GM12878 (cell line): ENCODE data around the gene GXYLT1. TPM values are rescaled to one million over a fixed set of nuclear protein-coding genes. Genes with fewer than 3 reads are reported as not detected.

Source experiments
- ATAC-seq: fragments of 200-7000 bp; cut with Tn5 transposase; 3 replicates; pipeline ENCODE4 v1.9.1; 2020; ENCODE audit warnings: mild to moderate bottlenecking, moderate library complexity
- BruUV-seq: library from RNA; stranded (reverse); fragments of 400-500 nt; replicated peaks from 2 replicates; lab custom pipeline; 2021; lab: Mats Ljungman, UMichigan
- CTCF ChIA-PET: fragments of 300-600 bp; sonication (Branson Sonifier 250); formaldehyde crosslinking; extraction: SDS; loops from one replicate; lab custom pipeline; 2021; ENCODE audit warnings: inconsistent platforms; lab: Yijun Ruan, JAX
- POLR2A ChIA-PET: fragments of 350-600 bp; formaldehyde crosslinking; extraction: SDS; loops from one replicate; lab custom pipeline; 2021; ENCODE audit warnings: inconsistent platforms; lab: Charles Lee
- RAD21 ChIA-PET: fragments of 300-600 bp; sonication (Branson Sonifier 250); formaldehyde crosslinking; loops from one replicate; lab custom pipeline; 2023; ENCODE audit warnings: antibody characterized with exemption; ENCODE audit not compliant: unreplicated experiment; lab: Charles Lee
- SMC1A ChIA-PET: fragments of 300-600 bp; sonication (Branson Sonifier 250); formaldehyde crosslinking; loops from one replicate; lab custom pipeline; 2023; ENCODE audit not compliant: unreplicated experiment, uncharacterized antibody; lab: Charles Lee
- DNase-seq: peaks from one replicate; pipeline ENCODE4 v3.0.0-alpha.2; 2011; ENCODE audit warnings: low read depth, low spot score
- FAIRE-seq: peaks from 3 replicates; lab custom pipeline; 2011; peaks lifted over from hg19 to GRCh38; lab: Jason Lieb, UNC
- H2AFZ ChIP-seq: 2 replicates; pipeline ENCODE4 v1.6.0; 2011; ENCODE audit warnings: low read depth, low read length, control low read depth; ENCODE audit not compliant: control insufficient read depth
- H3K27ac ChIP-seq: 2 replicates; pipeline ENCODE4 v1.5.1; 2011; ENCODE audit warnings: control low read depth; ENCODE audit not compliant: control insufficient read depth, insufficient read depth
- H3K27me3 ChIP-seq, 2 experiments: replicated peaks in 1 of 2; 2 replicates each; pipeline versions ENCODE4 v1.6.0 to v1.6.1; 2011; ENCODE audit warnings: low read length in 1 of 2; ENCODE audit not compliant: control insufficient read depth in 2 of 2, insufficient read depth in 2 of 2
- H3K36me3 ChIP-seq, 2 experiments: 2 replicates each; pipeline ENCODE4 v1.5.1; 2011; ENCODE audit warnings: low read length in 1 of 2; ENCODE audit not compliant: control insufficient read depth in 2 of 2, insufficient read depth in 2 of 2
- H3K4me1 ChIP-seq: 2 replicates; pipeline ENCODE4 v1.6.1; 2011; ENCODE audit warnings: mild to moderate bottlenecking, low read length, moderate library complexity, mixed read lengths; ENCODE audit not compliant: control insufficient read depth, insufficient read depth
- H3K4me2 ChIP-seq: 2 replicates; pipeline ENCODE4 v1.6.0; 2011; ENCODE audit warnings: control low read depth; ENCODE audit not compliant: control insufficient read depth, insufficient read depth
- H3K4me3 ChIP-seq: fragments of 200-600 bp; sonication (generic); 2 replicates; pipeline ENCODE4 v1.5.1; 2016
- H3K79me2 ChIP-seq: 2 replicates; pipeline ENCODE4 v1.6.0; 2011; ENCODE audit warnings: low read length; ENCODE audit not compliant: control insufficient read depth, insufficient read depth
- H3K9ac ChIP-seq: 2 replicates; pipeline ENCODE4 v1.8.0; 2011; ENCODE audit warnings: low read length, control low read depth, mixed read lengths; ENCODE audit not compliant: control insufficient read depth, insufficient read depth
- H3K9me3 ChIP-seq: replicated peaks from 3 replicates; pipeline ENCODE4 v1.5.1; 2011; ENCODE audit warnings: mild to moderate bottlenecking, low read length; ENCODE audit not compliant: control insufficient read depth, insufficient read depth
- H4K20me1 ChIP-seq: 2 replicates; pipeline ENCODE4 v1.6.0; 2011; ENCODE audit not compliant: control insufficient read depth, insufficient read depth
- CHD1 ChIP-seq: IDR thresholded peaks from 2 replicates; pipeline ENCODE4 v1.6.1; 2012; ENCODE audit warnings: low read depth, low read length, improper control_type of control experiment
- CREB1 ChIP-seq: IDR thresholded peaks from 2 replicates; pipeline ENCODE4 v1.6.1; 2012; ENCODE audit warnings: low read depth, mild to moderate bottlenecking, inconsistent platforms
- FOXM1 ChIP-seq: IDR thresholded peaks from 2 replicates; pipeline ENCODE4 v1.6.1; 2012; ENCODE audit warnings: low read depth, mild to moderate bottlenecking, inconsistent platforms, low read length, moderate library complexity
- HCFC1 ChIP-seq: fragments of 150-350 bp; IDR thresholded peaks from 2 replicates; pipeline ENCODE4 v1.6.1; 2014; ENCODE audit warnings: low read length
- IRF4 ChIP-seq: IDR thresholded peaks from 2 replicates; pipeline ENCODE4 v1.6.1; 2011; ENCODE audit warnings: low read depth, low read length
- JUND ChIP-seq: IDR thresholded peaks from 2 replicates; pipeline ENCODE4 v1.6.1; 2012; ENCODE audit warnings: low read depth, mild to moderate bottlenecking, low read length, improper control_type of control experiment, moderate library complexity
- NR2C2 ChIP-seq: IDR thresholded peaks from 2 replicates; pipeline ENCODE4 v1.6.1; 2011; ENCODE audit warnings: borderline replicate concordance, low read depth; ENCODE audit not compliant: control insufficient read depth, insufficient read length
- NR2F1 ChIP-seq: fragments of 450-650 bp; conservative IDR thresholded peaks from 2 replicates; pipeline ENCODE4 v1.6.1; 2017; ENCODE audit warnings: mild to moderate bottlenecking
- NRF1 ChIP-seq: conservative IDR thresholded peaks from 2 replicates; pipeline ENCODE4 v1.6.1; 2011; ENCODE audit warnings: mild to moderate bottlenecking, low read depth, low read length, improper control_type of control experiment
- RAD51 ChIP-seq: fragments of 450-650 bp; IDR thresholded peaks from 2 replicates; pipeline ENCODE4 v1.6.1; 2016; ENCODE audit warnings: moderate library complexity, mild to moderate bottlenecking, inconsistent platforms
- SMAD1 ChIP-seq: fragments of 450-650 bp; IDR thresholded peaks from 2 replicates; pipeline ENCODE4 v1.6.1; 2018; ENCODE audit warnings: mild to moderate bottlenecking, low read depth; ENCODE audit not compliant: partially characterized antibody
- SREBF2 ChIP-seq: IDR thresholded peaks from 2 replicates; pipeline ENCODE4 v1.6.1; 2012; ENCODE audit warnings: mild to moderate bottlenecking, low read length
- STAT1 ChIP-seq: fragments of 450-650 bp; conservative IDR thresholded peaks from 2 replicates; pipeline ENCODE4 v1.6.1; 2014; ENCODE audit warnings: antibody characterized with exemption, mild to moderate bottlenecking
- SUZ12 ChIP-seq: fragments of 200-600 bp; sonication (generic); IDR thresholded peaks from one replicate; pipeline ENCODE4 v1.6.1; 2018; ENCODE audit warnings: antibody characterized with exemption, mild to moderate bottlenecking; ENCODE audit not compliant: unreplicated experiment
- TAF1 ChIP-seq: IDR thresholded peaks from 2 replicates; pipeline ENCODE4 v1.6.1; 2011; ENCODE audit warnings: mild to moderate bottlenecking, low read depth, low read length, borderline replicate concordance
- YBX1 ChIP-seq: fragments of 450-650 bp; IDR thresholded peaks from 2 replicates; pipeline ENCODE4 v1.6.1; 2016; ENCODE audit warnings: antibody characterized with exemption
- in situ Hi-C: fragments of 300-500 bp; cut with MboI; formaldehyde crosslinking; loops from 9 replicates; pipeline ENCODE4 v1.14.3; 2018; ENCODE audit warnings: mixed read lengths
- intact Hi-C: fragments of 100-400 bp; cut with micrococcal nuclease; formaldehyde crosslinking; loops from one replicate; pipeline ENCODE4 v1.14.2; 2022; ENCODE audit not compliant: unreplicated experiment
- polyA plus RNA-seq, 11 experiments: library from polyadenylated mRNA; depleted of rRNA in 4 of 11; unstranded in 6 of 11; stranded (reverse) in 5 of 11; fragments of >200 nt; fragmentation: Nextera tagmentation in 4 of 11; fragmentation: Illumina TruSeq in 1 of 11; extraction: Ambion mirVana in 4 of 11; extraction: Trizol in 1 of 11; gene quantifications; 1 replicate in 1 of 11; 2 replicates in 10 of 11; pipeline versions ENCODE4 v1.2.1 to v1.2.3, GENCODE V29; 2011 to 2016; ENCODE audit warnings: inconsistent platforms in 2 of 11, missing spikeins in 2 of 11, low read depth in 1 of 11
- total RNA-seq, 4 experiments: library from RNA; depleted of rRNA in 3 of 4; stranded (reverse); fragments of >200 nt in 3 of 4; fragmentation: Illumina TruSeq in 1 of 4; extraction: Trizol in 1 of 4; gene quantifications; 2 replicates each; pipeline versions ENCODE4 v1.2.1 to v1.2.3, GENCODE V29; 2013 to 2021
- TF ChIP-seq, protein P1 (sequence below): IDR thresholded peaks from 2 replicates; pipeline ENCODE4 v1.6.1; 2012; ENCODE audit warnings: improper control_type of control experiment, low read depth, low read length; ENCODE audit not compliant: insufficient replicate concordance
- TF ChIP-seq, protein P2 (sequence below): fragments of 450-650 bp; IDR thresholded peaks from 2 replicates; pipeline ENCODE4 v1.6.1; 2016; ENCODE audit warnings: mild to moderate bottlenecking, moderate library complexity, borderline replicate concordance

The GXYLT1 gene
- total and polyA plus RNA-seq, 10 of the 15 experiments (the other 5 are each of a cell fraction or from before 2014, with no cell fraction given), result 2.3 to 14.9 (median 8.9) TPM

DNA sequence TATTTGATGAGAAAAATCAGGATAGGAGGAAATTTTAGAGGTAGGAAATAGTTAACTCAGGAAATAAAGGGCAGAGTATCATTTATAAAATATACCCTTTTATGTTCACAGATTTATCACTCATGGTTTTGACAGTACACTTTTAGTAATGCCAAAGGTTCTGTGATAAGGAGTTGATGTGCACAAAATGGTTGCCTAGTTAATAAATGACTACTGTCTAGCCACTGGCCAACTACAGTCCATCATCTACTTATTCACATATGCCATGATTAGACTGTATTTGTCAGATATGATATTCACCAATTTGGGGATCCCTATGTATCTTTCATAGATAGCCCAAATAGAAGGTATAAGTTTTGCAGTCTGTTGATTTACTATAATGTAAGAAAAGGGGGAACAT lies 19.2 kb upstream of the GXYLT1 start:
- FAIRE-seq (no peak), ATAC-seq (no peak), DNase-seq (no peak)
- intact Hi-C loops (no loop called here), in situ Hi-C loops (no loop called here)
- Histone ChIP-seq H4K20me1 (no peaks in the 10 kb centered on the region), H3K4me3 (no peak overlapping the region), H3K27ac (no peak overlapping the region), H3K4me2 (no peak overlapping the region), H2AFZ (no peak overlapping the region), H3K4me1 (peaks cover 5% of the 10 kb centered on the region; the same call in 1 of the 2 replicates), H3K9ac (no peak overlapping the region), H3K27me3 (no peaks in the 10 kb centered on the region), H3K9me3 (no peaks in the 10 kb centered on the region), H3K79me2 (no peaks in the 10 kb centered on the region), H3K36me3 (peaks cover 0 to 5% of the 10 kb centered on the region in 2 experiments; a peak in 2 of 4 replicates)
- ChIA-PET CTCF (interaction anchor here (1.7 kb wide), 2 partner anchors 19 to 208 kb away, joined by 4 read pairs; no protein-coding TSS in a partner anchor), RAD21 (interaction anchor here (0.8 kb wide), 1 partner anchor 19 kb away, joined by 3 read pairs; no protein-coding TSS in a partner anchor), SMC1A (interaction anchor here (1.1 kb wide), 1 partner anchor 118 kb away, joined by 3 read pairs; no protein-coding TSS in a partner anchor), POLR2A (no interaction called here)
- BruUV-seq, result no TSS peak
- TF ChIP-seq YBX1 (no peak), SMAD1 (no peak), CHD1 (no peak), SUZ12 (no peak), FOXM1 (no peak), NR2C2 (no peak), RAD51 (no peak), CREB1 (no peak), IRF4 (no peak), NR2F1 (no peak), STAT1 (no peak), NRF1 (no peak), SREBF2 (no peak), JUND (no peak), HCFC1 (no peak), TAF1 (no peak)
- TF ChIP-seq, protein P1, sequence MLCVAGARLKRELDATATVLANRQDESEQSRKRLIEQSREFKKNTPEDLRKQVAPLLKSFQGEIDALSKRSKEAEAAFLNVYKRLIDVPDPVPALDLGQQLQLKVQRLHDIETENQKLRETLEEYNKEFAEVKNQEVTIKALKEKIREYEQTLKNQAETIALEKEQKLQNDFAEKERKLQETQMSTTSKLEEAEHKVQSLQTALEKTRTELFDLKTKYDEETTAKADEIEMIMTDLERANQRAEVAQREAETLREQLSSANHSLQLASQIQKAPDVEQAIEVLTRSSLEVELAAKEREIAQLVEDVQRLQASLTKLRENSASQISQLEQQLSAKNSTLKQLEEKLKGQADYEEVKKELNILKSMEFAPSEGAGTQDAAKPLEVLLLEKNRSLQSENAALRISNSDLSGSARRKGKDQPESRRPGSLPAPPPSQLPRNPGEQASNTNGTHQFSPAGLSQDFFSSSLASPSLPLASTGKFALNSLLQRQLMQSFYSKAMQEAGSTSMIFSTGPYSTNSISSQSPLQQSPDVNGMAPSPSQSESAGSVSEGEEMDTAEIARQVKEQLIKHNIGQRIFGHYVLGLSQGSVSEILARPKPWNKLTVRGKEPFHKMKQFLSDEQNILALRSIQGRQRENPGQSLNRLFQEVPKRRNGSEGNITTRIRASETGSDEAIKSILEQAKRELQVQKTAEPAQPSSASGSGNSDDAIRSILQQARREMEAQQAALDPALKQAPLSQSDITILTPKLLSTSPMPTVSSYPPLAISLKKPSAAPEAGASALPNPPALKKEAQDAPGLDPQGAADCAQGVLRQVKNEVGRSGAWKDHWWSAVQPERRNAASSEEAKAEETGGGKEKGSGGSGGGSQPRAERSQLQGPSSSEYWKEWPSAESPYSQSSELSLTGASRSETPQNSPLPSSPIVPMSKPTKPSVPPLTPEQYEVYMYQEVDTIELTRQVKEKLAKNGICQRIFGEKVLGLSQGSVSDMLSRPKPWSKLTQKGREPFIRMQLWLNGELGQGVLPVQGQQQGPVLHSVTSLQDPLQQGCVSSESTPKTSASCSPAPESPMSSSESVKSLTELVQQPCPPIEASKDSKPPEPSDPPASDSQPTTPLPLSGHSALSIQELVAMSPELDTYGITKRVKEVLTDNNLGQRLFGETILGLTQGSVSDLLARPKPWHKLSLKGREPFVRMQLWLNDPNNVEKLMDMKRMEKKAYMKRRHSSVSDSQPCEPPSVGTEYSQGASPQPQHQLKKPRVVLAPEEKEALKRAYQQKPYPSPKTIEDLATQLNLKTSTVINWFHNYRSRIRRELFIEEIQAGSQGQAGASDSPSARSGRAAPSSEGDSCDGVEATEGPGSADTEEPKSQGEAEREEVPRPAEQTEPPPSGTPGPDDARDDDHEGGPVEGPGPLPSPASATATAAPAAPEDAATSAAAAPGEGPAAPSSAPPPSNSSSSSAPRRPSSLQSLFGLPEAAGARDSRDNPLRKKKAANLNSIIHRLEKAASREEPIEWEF, result no peak
- TF ChIP-seq, protein P2, sequence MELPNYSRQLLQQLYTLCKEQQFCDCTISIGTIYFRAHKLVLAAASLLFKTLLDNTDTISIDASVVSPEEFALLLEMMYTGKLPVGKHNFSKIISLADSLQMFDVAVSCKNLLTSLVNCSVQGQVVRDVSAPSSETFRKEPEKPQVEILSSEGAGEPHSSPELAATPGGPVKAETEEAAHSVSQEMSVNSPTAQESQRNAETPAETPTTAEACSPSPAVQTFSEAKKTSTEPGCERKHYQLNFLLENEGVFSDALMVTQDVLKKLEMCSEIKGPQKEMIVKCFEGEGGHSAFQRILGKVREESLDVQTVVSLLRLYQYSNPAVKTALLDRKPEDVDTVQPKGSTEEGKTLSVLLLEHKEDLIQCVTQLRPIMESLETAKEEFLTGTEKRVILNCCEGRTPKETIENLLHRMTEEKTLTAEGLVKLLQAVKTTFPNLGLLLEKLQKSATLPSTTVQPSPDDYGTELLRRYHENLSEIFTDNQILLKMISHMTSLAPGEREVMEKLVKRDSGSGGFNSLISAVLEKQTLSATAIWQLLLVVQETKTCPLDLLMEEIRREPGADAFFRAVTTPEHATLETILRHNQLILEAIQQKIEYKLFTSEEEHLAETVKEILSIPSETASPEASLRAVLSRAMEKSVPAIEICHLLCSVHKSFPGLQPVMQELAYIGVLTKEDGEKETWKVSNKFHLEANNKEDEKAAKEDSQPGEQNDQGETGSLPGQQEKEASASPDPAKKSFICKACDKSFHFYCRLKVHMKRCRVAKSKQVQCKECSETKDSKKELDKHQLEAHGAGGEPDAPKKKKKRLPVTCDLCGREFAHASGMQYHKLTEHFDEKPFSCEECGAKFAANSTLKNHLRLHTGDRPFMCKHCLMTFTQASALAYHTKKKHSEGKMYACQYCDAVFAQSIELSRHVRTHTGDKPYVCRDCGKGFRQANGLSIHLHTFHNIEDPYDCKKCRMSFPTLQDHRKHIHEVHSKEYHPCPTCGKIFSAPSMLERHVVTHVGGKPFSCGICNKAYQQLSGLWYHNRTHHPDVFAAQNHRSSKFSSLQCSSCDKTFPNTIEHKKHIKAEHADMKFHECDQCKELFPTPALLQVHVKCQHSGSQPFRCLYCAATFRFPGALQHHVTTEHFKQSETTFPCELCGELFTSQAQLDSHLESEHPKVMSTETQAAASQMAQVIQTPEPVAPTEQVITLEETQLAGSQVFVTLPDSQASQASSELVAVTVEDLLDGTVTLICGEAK, result no peak
